ENCODE results near the gene HOXD1. TPM values are rescaled to one million over a fixed set of nuclear protein-coding genes. Genes with fewer than 3 reads are reported as not detected.

Gene HOXD1
- total RNA-seq, 1 donor from 2014 or later: 9.8 TPM

- H3K4me3 ChIP-seq: no peak overlapping the region
- intact Hi-C loops (cut with DNase I): no loop called here
- peaks cover 0 to 8% of the 10 kb centered on the region in 2 donors for H3K4me1 ChIP-seq
- TF ChIP-seq CTCF (IDR thresholded peaks at IDR 0.05): no peak
- peaks cover 19% of the 10 kb centered on the region for H3K27me3 ChIP-seq
- DNase-seq (ENCODE audit: low spot score in 2 of 2): peak in 1 of 2 donors; percentile 49
- no peaks in the 10 kb centered on the region for H3K9me3 ChIP-seq
- peaks cover 6 to 18% of the 10 kb centered on the region in 2 donors for H3K36me3 ChIP-seq
- no peak overlapping the region for H3K27ac ChIP-seq
These were observed 32.1 kb upstream of the HOXD1 start for GRCh38 chr2:176156301-176156806.

- intact Hi-C loops (cut with DNase I): no loop called here
These were observed 31.5 kb upstream of the HOXD1 start, which contains the start of gene HOXD3 for GRCh38 chr2:176156807-176157498. TSS of gene HOXD3 (plus strand) at chr2:176157307. CDS start at chr2:176169115, 11,808 bp downstream.

GRCh38 chr2:176157499-176158185 is 30.8 kb upstream of the HOXD1 start:
- TF ChIP-seq CTCF (IDR thresholded peaks at IDR 0.05): no peak
- Histone ChIP-seq H3K36me3 (peaks cover 4 to 15% of the 10 kb centered on the region in 2 donors), H3K27me3 (peaks cover 19% of the 10 kb centered on the region), H3K27ac (no peak overlapping the region), H3K4me3 (no peak overlapping the region), H3K9me3 (no peaks in the 10 kb centered on the region), H3K4me1 (peaks cover 0 to 11% of the 10 kb centered on the region in 2 donors)
- no peak for DNase-seq (ENCODE audit: low spot score in 2 of 2)
- intact Hi-C loops (cut with DNase I): no loop called here

More at GRCh38 chr2:176156807-176157498, 31.5 kb upstream of the HOXD1 start, which contains the start of gene HOXD3:
- H3K9me3 ChIP-seq: no peaks in the 10 kb centered on the region
- H3K36me3 ChIP-seq: peaks cover 6 to 18% of the 10 kb centered on the region in 2 donors
- no peak within 1 kb of the TSS for H3K27ac ChIP-seq
- peaks cover 19% of the 10 kb centered on the region for H3K27me3 ChIP-seq
- TF ChIP-seq CTCF (IDR thresholded peaks at IDR 0.05): no peak
- no peak within 1 kb of the TSS for H3K4me3 ChIP-seq
- peaks cover 0 to 8% of the 10 kb centered on the region in 2 donors for H3K4me1 ChIP-seq
- DNase-seq (ENCODE audit: low spot score in 2 of 2): peak in 1 of 2 donors; percentile 44

GRCh38 chr2:176158186-176158591 is 30.3 kb upstream of the HOXD1 start:
- H3K27me3 ChIP-seq: peaks cover 19% of the 10 kb centered on the region
- TF ChIP-seq CTCF (IDR thresholded peaks at IDR 0.05): no peak
- no peak for DNase-seq (ENCODE audit: low spot score in 2 of 2)
- H3K27ac ChIP-seq: no peak overlapping the region
- peaks cover 0 to 11% of the 10 kb centered on the region in 2 donors for H3K4me1 ChIP-seq
- H3K36me3 ChIP-seq: peaks cover 0 to 10% of the 10 kb centered on the region in 2 donors
- intact Hi-C loops (cut with DNase I): no loop called here
- no peak overlapping the region for H3K4me3 ChIP-seq
- H3K9me3 ChIP-seq: no peaks in the 10 kb centered on the region

GRCh38 chr2:176158855-176159662 is 29.4 kb upstream of the HOXD1 start:
- peak in 1 of 2 donors; percentile 27 for DNase-seq (ENCODE audit: low spot score in 2 of 2)
- Histone ChIP-seq H3K9me3 (no peaks in the 10 kb centered on the region), H3K27me3 (peaks cover 19% of the 10 kb centered on the region), H3K36me3 (peaks cover 0 to 3% of the 10 kb centered on the region in 2 donors), H3K4me3 (peak overlapping the region; percentile 32 to 62), H3K4me1 (peaks cover 0 to 11% of the 10 kb centered on the region in 2 donors), H3K27ac (no peak overlapping the region)
- intact Hi-C loops (cut with DNase I): no loop called here
- TF ChIP-seq CTCF (IDR thresholded peaks at IDR 0.05): no peak
